ENCODE data around the gene UBA3. TPM values are rescaled to one million over a fixed set of nuclear protein-coding genes. Genes with fewer than 3 reads are reported as not detected.

UBA3 gene
- total and polyA plus RNA-seq, 4 donors = 32.2 to 59.7 (median 38.1) TPM

DNA sequence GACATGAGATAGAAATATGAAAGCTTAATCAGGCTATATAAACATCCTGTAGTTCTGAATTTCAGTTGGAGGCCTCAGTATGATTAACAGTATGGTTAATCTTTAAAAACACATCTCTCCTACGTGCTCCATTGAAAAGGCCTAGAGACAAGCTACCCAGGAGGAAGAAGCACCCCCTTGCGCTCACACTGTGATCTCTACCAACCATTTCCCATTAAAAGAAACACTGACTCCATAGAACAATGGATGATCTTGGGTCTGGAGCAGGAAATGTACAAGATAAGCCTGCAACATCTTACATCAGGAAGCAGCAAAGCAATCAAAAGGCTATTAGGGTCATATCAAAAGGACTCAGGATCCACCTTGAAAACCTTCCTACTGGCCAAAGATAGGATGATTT is 63.3 kb downstream of the UBA3 start:
- H3K9me3 ChIP-seq (ENCODE audit: control insufficient read depth, low read length) = no peaks in the 10 kb centered on the region
- H3K36me3 ChIP-seq (ENCODE audit: control insufficient read depth in 1 of 2, insufficient read depth in 2 of 2, low read length in 1 of 2) = no peaks in the 10 kb centered on the region
- H3K27ac ChIP-seq (ENCODE audit: low read depth in 1 of 2, low read length in 2 of 2) = no peak overlapping the region
- H3K27me3 ChIP-seq (ENCODE audit: control insufficient read depth in 1 of 2, insufficient read depth in 2 of 2, low read length in 1 of 2) = no peaks in the 10 kb centered on the region
- DNase-seq (no peak), ATAC-seq (ENCODE audit: low FRiP score) (no peak)
- H3K4me1 ChIP-seq (ENCODE audit: control insufficient read depth in 1 of 2, insufficient read depth in 2 of 2, low read length in 2 of 2) = peaks cover 0 to 2% of the 10 kb centered on the region in 2 donors
- 92 to 95% methylated on average over 2 of the region's 2 CpGs for WGBS, 2 donors
- intact Hi-C loops (cut with DNase I) = loop anchor here in 1 of 2 donors (10.0 kb wide), 1 partner anchor 68 kb away; the partner anchor contains the start of genes ARL6IP5 and UBA3
- no peak overlapping the region for H3K4me3 ChIP-seq (ENCODE audit: low read length in 2 of 2)

DNA sequence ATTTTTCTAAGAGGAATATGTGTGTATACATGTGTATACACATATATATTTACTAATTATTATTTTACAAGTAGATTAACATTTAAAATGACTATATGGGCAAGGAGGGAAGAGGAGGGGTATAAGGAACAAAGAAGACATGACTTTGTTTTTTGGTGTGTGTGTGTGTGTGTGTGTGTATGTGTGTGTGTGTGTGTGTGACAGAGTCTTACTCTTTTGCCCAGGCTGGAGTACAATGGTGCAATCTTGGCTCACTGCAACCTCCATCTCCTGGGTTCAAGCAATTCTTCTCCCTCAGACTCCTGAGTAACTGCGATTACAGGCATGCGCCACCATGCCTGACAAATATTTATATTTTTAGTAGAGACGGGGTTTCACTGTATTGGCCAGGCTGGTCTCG is 64.1 kb downstream of the UBA3 start:
- no peaks in the 10 kb centered on the region for H3K27me3 ChIP-seq (ENCODE audit: control insufficient read depth in 1 of 2, insufficient read depth in 2 of 2, low read length in 1 of 2)
- intact Hi-C loops (cut with DNase I) = loop anchor here in 1 of 2 donors (10.0 kb wide), 1 partner anchor 69 kb away; the partner anchor contains the start of genes ARL6IP5 and UBA3
- no peaks in the 10 kb centered on the region for H3K36me3 ChIP-seq (ENCODE audit: control insufficient read depth in 1 of 2, insufficient read depth in 2 of 2, low read length in 1 of 2)
- peaks cover 0 to 2% of the 10 kb centered on the region in 2 donors for H3K4me1 ChIP-seq (ENCODE audit: control insufficient read depth in 1 of 2, insufficient read depth in 2 of 2, low read length in 2 of 2)
- ATAC-seq (ENCODE audit: low FRiP score) (no peak), DNase-seq (no peak)
- no peak overlapping the region for H3K27ac ChIP-seq (ENCODE audit: low read depth in 1 of 2, low read length in 2 of 2)
- no peaks in the 10 kb centered on the region for H3K9me3 ChIP-seq (ENCODE audit: control insufficient read depth, low read length)
- 88 to 90% methylated on average over 4 of the region's 4 CpGs for WGBS, 2 donors
- no peak overlapping the region for H3K4me3 ChIP-seq (ENCODE audit: low read length in 2 of 2)

DNA sequence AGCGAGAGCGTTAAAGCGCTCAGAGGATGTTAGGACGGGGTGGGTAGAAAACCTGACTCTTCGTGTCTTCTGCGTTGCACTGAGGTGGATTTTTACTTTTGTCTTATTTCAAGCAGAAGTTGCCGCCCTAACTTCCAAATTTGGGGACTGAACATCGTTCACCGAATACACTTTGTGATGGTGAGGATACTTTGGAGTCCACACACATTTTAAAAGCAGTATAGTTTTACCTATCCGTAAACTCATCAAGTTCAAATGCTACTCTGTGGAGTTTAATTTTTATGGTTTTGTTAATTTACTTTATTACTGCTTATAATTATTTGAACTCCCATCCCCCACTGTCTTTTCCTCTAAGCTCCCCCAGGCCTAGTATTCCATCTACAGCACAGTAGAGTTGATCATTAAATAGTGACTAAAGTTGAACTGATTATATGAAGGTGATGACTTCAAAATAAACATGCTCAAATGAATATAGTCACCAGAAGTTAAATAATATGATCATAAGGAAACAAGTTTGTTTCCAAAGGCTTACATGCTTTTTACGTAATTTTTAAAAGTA is 66.1 kb downstream of the UBA3 start:
- Histone ChIP-seq H3K36me3 (ENCODE audit: control insufficient read depth in 1 of 2, insufficient read depth in 2 of 2, low read length in 1 of 2) (no peaks in the 10 kb centered on the region), H3K4me3 (ENCODE audit: low read length in 2 of 2) (peak overlapping the region; percentile 81 to 86), H3K9me3 (ENCODE audit: control insufficient read depth, low read length) (no peaks in the 10 kb centered on the region), H3K4me1 (ENCODE audit: control insufficient read depth in 1 of 2, insufficient read depth in 2 of 2, low read length in 2 of 2) (peaks cover 3 to 6% of the 10 kb centered on the region in 2 donors), H3K27ac (ENCODE audit: low read depth in 1 of 2, low read length in 2 of 2) (peak overlapping the region; percentile 100), H3K27me3 (ENCODE audit: control insufficient read depth in 1 of 2, insufficient read depth in 2 of 2, low read length in 1 of 2) (no peaks in the 10 kb centered on the region)
- no peak for DNase-seq
- no peak for ATAC-seq (ENCODE audit: low FRiP score)
- intact Hi-C loops (cut with DNase I) = loop anchor here in 1 of 2 donors (10.0 kb wide), 1 partner anchor 71 kb away; the partner anchor contains the start of genes ARL6IP5 and UBA3
- 6 to 7% methylated on average over 11 of the region's 11 CpGs for WGBS, 2 donors

DNA sequence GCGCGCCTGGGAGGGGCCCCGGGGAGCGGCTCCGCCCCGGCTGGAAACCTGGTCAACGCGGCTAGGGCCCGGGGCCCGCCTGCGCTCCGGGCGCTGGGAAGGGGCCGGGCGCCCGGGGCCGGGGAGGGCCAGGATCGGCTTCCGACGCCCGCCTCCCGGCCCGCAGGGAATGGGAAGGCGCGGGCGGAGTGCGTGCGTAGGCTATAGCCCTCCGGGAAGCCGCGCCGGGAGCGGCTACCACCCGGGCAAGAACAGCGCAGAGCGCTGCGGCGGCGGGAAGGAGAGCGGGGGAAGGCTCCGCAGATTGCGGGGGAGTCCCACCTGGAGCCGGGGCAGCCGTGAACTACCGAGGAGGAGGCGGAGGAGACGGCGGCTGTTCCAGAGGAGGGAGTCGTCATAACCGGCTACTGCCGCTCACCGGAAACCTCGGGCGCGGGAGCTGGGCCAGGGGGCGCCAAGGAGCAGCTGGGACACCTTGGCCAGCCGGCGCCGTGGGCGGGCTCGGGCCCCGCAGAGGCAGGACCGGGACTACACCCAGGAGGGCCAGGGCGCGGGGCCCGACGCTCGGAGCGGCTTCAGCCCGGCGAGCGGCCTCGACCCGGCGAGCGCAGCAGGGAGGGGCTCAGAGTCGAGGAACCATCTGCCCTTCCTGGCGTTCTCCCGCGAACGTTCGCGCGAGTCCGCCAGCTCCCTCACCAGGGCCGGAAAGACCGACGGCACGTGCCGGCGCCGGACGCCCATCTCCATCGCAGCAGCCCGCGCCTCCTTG is 66.7 kb downstream of the UBA3 start, which contains the start of gene EOGT:
Gene EOGT (minus strand): TSS at position 432 of the 769 bp plus-strand sequence. CDS start 3,838 bp downstream, outside the sequence.
- Histone ChIP-seq H3K36me3 (ENCODE audit: control insufficient read depth in 1 of 2, insufficient read depth in 2 of 2, low read length in 1 of 2) (peaks cover 0 to 2% of the 10 kb centered on the region in 2 donors), H3K4me1 (ENCODE audit: control insufficient read depth in 1 of 2, insufficient read depth in 2 of 2, low read length in 2 of 2) (peaks cover 6 to 7% of the 10 kb centered on the region in 2 donors), H3K27me3 (ENCODE audit: control insufficient read depth in 1 of 2, insufficient read depth in 2 of 2, low read length in 1 of 2) (no peaks in the 10 kb centered on the region), H3K9me3 (ENCODE audit: control insufficient read depth, low read length) (no peaks in the 10 kb centered on the region), H3K4me3 (ENCODE audit: low read length in 2 of 2) (peak within 1 kb of the TSS; percentile 81 to 86), H3K27ac (ENCODE audit: low read depth in 1 of 2, low read length in 2 of 2) (peak within 1 kb of the TSS; percentile 100)
- ATAC-seq (ENCODE audit: low FRiP score) = peak; percentile 91
- 0% methylated on average over 73 to 96 of the region's 96 CpGs for WGBS, 2 donors
- intact Hi-C loops (cut with DNase I) = loop anchor here (2.0 to 10.0 kb wide), 2 partner anchors 39 to 71 kb away; partner anchors contain the start of genes ARL6IP5 (in 1 of the 2), TMF1 (in 1 of the 2) and UBA3 (in 1 of the 2)
- DNase-seq = peak; percentile 92 to 97

DNA sequence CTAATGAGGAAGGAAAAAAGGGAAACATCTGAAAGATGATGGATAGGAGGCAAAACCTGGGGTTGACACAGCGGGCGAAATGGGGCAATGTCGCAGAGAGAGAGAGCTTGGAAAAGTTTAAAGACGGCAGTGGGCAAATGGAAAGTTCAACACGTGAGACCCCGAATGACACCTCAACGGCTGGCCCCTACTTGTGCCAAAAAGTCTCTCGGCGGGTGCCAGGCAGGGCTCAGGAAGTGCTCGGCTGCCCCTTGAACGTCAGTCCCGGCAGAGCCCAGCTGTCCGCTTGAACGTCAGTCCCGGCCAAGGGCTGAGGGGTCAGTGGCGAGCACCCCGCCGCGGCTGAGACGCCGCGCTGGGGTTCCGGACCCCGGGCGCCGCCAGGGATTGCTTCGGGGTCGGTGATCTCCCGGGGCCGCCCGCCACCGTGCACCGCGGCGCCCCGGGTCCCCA is 67.3 kb downstream of the UBA3 start:
- DNase-seq (peak; percentile 81 to 86), ATAC-seq (ENCODE audit: low FRiP score) (peak; percentile 73)
- Histone ChIP-seq H3K27me3 (ENCODE audit: control insufficient read depth in 1 of 2, insufficient read depth in 2 of 2, low read length in 1 of 2) (no peaks in the 10 kb centered on the region), H3K4me3 (ENCODE audit: low read length in 2 of 2) (peak overlapping the region; percentile 81 to 86), H3K27ac (ENCODE audit: low read depth in 1 of 2, low read length in 2 of 2) (peak overlapping the region; percentile 100), H3K9me3 (ENCODE audit: control insufficient read depth, low read length) (no peaks in the 10 kb centered on the region), H3K4me1 (ENCODE audit: control insufficient read depth in 1 of 2, insufficient read depth in 2 of 2, low read length in 2 of 2) (peaks cover 7 to 8% of the 10 kb centered on the region in 2 donors), H3K36me3 (ENCODE audit: control insufficient read depth in 1 of 2, insufficient read depth in 2 of 2, low read length in 1 of 2) (peaks cover 0 to 2% of the 10 kb centered on the region in 2 donors)
- intact Hi-C loops (cut with DNase I) = loop anchor here (2.0 to 10.0 kb wide), 2 partner anchors 40 to 72 kb away; partner anchors contain the start of genes ARL6IP5 (in 1 of the 2), TMF1 (in 1 of the 2) and UBA3 (in 1 of the 2)
- 1% methylated on average over 32 to 36 of the region's 36 CpGs for WGBS, 2 donors

DNA sequence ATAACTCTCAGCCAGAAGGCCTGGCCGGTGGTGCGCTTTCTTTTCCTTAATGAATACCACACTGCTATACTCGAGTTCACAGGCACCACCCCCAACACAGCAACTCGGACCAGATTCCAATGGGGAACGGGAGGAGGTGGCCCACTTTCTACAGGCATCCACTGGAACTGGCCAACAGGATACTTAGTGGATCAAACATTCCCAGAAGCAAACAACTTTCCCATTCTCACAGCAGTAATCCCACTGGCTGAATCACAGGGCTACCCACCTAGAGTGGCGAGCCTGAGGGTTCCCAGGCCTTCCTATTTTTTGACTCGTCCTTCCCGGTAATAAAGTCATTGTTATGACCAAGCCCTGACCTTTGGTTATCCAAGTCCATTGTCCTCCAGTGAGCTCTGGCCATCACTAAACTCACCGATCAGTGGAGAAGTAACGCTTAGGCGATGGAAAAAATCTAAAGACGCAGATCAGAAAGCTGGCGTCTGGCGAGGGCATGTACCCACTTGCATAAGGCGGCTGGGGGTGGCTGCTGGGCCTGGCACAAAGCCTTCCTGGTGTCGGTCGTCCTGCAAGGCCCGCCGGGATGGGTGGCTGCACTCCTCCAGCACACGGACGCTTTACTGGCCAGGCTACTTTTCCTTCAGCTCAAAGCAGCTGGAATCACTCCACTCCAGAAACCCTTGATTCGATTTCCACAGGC is 67.9 kb downstream of the UBA3 start:
- peak overlapping the region; percentile 81 to 86 for H3K4me3 ChIP-seq (ENCODE audit: low read length in 2 of 2)
- intact Hi-C loops (cut with DNase I) = loop anchor here (2.0 to 10.0 kb wide), 2 partner anchors 41 to 73 kb away; partner anchors contain the start of genes ARL6IP5 (in 1 of the 2), TMF1 (in 1 of the 2) and UBA3 (in 1 of the 2)
- H3K27ac ChIP-seq (ENCODE audit: low read depth in 1 of 2, low read length in 2 of 2) = peak overlapping the region; percentile 100
- H3K36me3 ChIP-seq (ENCODE audit: control insufficient read depth in 1 of 2, insufficient read depth in 2 of 2, low read length in 1 of 2) = peaks cover 0 to 2% of the 10 kb centered on the region in 2 donors
- peaks cover 7 to 8% of the 10 kb centered on the region in 2 donors for H3K4me1 ChIP-seq (ENCODE audit: control insufficient read depth in 1 of 2, insufficient read depth in 2 of 2, low read length in 2 of 2)
- H3K9me3 ChIP-seq (ENCODE audit: control insufficient read depth, low read length) = no peaks in the 10 kb centered on the region
- ATAC-seq (ENCODE audit: low FRiP score) = peak; percentile 57
- WGBS, 2 donors = 1 to 8% methylated on average over 22 of the region's 22 CpGs
- no peaks in the 10 kb centered on the region for H3K27me3 ChIP-seq (ENCODE audit: control insufficient read depth in 1 of 2, insufficient read depth in 2 of 2, low read length in 1 of 2)
- peak; percentile 73 to 86 for DNase-seq

DNA sequence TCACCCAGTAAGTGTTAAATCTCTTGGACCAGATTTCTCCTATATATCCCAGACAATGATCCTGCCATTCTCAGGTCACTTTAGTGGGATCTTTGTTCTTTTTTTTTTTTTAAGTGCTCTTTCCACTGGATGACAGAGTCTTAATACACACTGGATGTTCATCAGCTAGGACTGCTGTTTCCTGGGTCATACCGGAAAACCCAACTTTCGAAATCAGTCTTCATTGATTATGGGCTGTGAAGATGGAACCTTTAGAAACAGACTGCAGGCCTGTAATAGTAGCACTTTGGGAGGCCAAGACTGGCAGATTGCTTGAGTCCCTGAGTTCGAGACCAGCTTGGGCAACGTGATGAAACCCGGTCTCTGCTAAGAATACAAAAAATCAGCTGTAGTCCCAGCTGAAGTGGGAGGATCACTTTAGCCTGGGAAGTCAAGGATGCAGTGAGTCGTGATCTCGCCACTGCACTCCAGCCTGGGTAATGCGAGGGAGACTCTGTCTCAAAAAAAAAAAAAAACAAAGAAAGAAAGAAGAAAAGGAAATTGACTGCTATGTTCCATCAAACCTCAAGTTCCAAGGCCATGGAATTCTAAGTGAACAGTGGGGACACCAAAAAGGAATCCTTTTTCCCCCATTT is 69.0 kb downstream of the UBA3 start:
- Histone ChIP-seq H3K27me3 (ENCODE audit: control insufficient read depth in 1 of 2, insufficient read depth in 2 of 2, low read length in 1 of 2) (no peaks in the 10 kb centered on the region), H3K9me3 (ENCODE audit: control insufficient read depth, low read length) (no peaks in the 10 kb centered on the region), H3K4me1 (ENCODE audit: control insufficient read depth in 1 of 2, insufficient read depth in 2 of 2, low read length in 2 of 2) (peaks cover 7 to 12% of the 10 kb centered on the region in 2 donors), H3K36me3 (ENCODE audit: control insufficient read depth in 1 of 2, insufficient read depth in 2 of 2, low read length in 1 of 2) (peaks cover 2 to 3% of the 10 kb centered on the region in 2 donors), H3K4me3 (ENCODE audit: low read length in 2 of 2) (peak overlapping the region; percentile 81 to 86), H3K27ac (ENCODE audit: low read depth in 1 of 2, low read length in 2 of 2) (peak overlapping the region; percentile 90 to 100)
- 44 to 48% methylated on average over 8 of the region's 8 CpGs for WGBS, 2 donors
- ATAC-seq (ENCODE audit: low FRiP score) = no peak
- intact Hi-C loops (cut with DNase I) = loop anchor here in 1 of 2 donors (10.0 kb wide), 1 partner anchor 74 kb away; the partner anchor contains the start of genes ARL6IP5 and UBA3
- DNase-seq = no peak

All from aorta (tissue), 5 donors.